ENCODE data around the gene SIAH1. TPM values are rescaled to one million over a fixed set of nuclear protein-coding genes. Genes with fewer than 3 reads are reported as not detected.

Gene SIAH1, protein sequence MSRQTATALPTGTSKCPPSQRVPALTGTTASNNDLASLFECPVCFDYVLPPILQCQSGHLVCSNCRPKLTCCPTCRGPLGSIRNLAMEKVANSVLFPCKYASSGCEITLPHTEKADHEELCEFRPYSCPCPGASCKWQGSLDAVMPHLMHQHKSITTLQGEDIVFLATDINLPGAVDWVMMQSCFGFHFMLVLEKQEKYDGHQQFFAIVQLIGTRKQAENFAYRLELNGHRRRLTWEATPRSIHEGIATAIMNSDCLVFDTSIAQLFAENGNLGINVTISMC
- 44.7 TPM for total RNA-seq

DNA sequence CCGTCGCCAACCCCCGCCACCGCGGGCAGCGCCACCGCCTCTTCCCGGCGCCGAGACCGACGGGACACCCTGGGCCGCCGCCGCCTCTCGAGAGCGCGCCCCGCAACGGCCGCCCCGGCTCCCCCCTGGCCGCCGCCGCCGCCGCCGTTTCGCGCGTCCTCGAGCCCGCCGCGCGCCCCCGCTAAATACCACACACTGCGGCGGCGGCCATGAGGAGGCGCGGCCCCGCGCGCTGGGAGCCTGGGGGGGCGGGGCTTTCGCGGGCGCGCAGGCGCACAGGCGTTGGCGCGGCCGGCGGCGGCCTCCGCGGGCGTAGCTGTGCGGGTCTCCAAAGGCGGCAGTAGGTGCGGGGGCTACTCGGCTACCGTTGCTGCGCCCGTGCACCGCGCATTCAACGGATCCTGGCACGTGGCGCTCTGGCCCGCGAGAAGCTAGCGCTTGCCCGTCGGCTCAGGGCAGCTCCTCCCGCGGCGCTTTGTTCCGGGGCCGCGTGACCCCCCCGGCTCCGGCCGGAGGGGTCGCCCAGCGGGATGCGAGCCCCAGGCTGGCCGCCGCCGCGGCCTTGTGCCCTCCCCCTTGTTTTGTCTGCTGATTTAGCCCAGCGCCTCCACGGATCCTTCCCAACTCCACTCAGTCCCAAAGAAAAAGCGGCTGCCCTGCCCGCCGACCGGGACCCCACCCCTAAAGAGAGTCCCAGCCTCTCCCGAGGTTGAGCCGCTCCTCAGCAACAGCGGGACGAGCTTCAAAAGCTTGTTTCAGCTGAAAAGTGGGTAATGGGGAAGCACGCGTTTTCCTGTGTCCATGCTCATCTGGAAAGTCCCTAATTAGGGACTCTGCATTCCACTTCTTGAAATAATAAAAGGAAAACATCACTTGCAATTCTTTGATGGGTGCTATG, at the start of gene SIAH1:
SIAH1 (minus strand) TSS at position 161 of the 898 bp plus-strand sequence. CDS start 22,985 bp downstream, outside the sequence.

Small RNAs within 50 kb of the gene (small RNA-seq; reads per million reads assigned to genes)
- gene RF00017 (ENCODE audit: low replicate concordance) = not detected

Other genes with a start within 250 kb of the SIAH1 start
- gene ABCC12, start 229.4 kb downstream of the SIAH1 start, total RNA-seq = not detected
- gene LONP2, start 141.1 kb downstream of the SIAH1 start, total RNA-seq = 79.5 TPM
- gene ABCC11, start 137.9 kb downstream of the SIAH1 start, total RNA-seq = 0.23 TPM
- 22.0 TPM for gene N4BP1, start 224.8 kb upstream of the SIAH1 start, total RNA-seq